Urinary bladder (tissue), 4 donors: Measurements from ENCODE around the gene LAS1L. TPM values are rescaled to one million over a fixed set of nuclear protein-coding genes. Genes with fewer than 3 reads are reported as not detected.
"Not testable (repeated sequence)": the region's sequence is repeated elsewhere in the genome, so short reads cannot be mapped to it uniquely, and the experiment has no call there.

Experiments
- DNase-seq: peaks from one replicate; pipeline ENCODE4 v3.0.0-alpha.2; 2015; ENCODE audit errors: extremely low spot score
- H3K27ac ChIP-seq: one replicate; pipeline ENCODE4 v1.5.1; 2013; ENCODE audit warnings: low read depth, mild to moderate bottlenecking, moderate library complexity
- H3K36me3 ChIP-seq: one replicate; pipeline ENCODE4 v1.6.1; 2013; ENCODE audit warnings: mild to moderate bottlenecking, moderate library complexity; ENCODE audit not compliant: insufficient read depth
- H3K4me1 ChIP-seq: one replicate; pipeline ENCODE4 v1.6.1; 2013; ENCODE audit warnings: mild to moderate bottlenecking, moderate library complexity; ENCODE audit not compliant: insufficient read depth
- H3K4me3 ChIP-seq: one replicate; pipeline ENCODE4 v1.5.1; 2013; ENCODE audit warnings: low read depth, low read length
- WGBS: extraction: QIAGEN DNeasy Blood & Tissue Kit; methylation state at CpG from one replicate; pipeline ENCODE4 v1.1.7; 2013; 5-methylcytosine and 5-hydroxymethylcytosine counted together
- polyA plus RNA-seq: library from polyadenylated mRNA; stranded (reverse); fragments of 200-250 nt; gene quantifications from one replicate; pipeline ENCODE4 v1.2.3, GENCODE V29; 2013
- total RNA-seq: library from RNA; depleted of rRNA; stranded (reverse); fragments of >200 nt; gene quantifications from one replicate; pipeline ENCODE4 v1.2.3, GENCODE V29; 2014
- donor health status: healthy with polysubstance abuse.
- donor health status: healthy.

The LAS1L gene
- total and polyA plus RNA-seq, 2 donors: 12.6 to 28.9 TPM

DNA sequence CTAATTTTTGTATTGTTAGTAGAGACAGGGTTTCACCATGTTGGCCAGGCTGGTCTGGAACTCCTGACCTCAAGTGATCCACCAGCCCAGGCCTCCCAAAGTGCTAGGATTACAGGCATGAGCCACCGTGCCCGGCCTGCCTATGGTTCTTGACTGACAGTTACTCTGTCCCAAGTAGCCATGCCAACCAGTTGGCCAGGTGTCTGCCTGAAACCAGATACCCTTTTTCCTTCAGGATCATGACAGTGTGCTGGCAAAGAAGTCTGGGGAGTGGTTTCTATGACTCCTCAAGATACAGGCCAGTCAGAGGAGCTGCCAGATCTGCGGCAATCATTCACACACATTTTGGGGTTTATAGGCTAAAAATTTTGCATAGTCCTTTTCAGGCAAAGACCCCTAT lies 1.7 kb upstream of the LAS1L start:
- Histone ChIP-seq H3K4me3 (no peak overlapping the region), H3K4me1 (no peaks in the 10 kb centered on the region), H3K27ac (no peak overlapping the region), H3K36me3 (no peaks in the 10 kb centered on the region)
- WGBS: 92% methylated on average over 3 of the region's 3 CpGs
- no peak for DNase-seq

- H3K36me3 ChIP-seq: no peaks in the 10 kb centered on the region
- H3K27ac ChIP-seq: no peak overlapping the region
- no peak overlapping the region for H3K4me3 ChIP-seq
- no peak for DNase-seq
- no peaks in the 10 kb centered on the region for H3K4me1 ChIP-seq
- WGBS: 91% methylated on average over 3 of the region's 3 CpGs
Observed at GRCh38 chrX:65532016-65532415, 2.6 kb downstream of the LAS1L start.

DNA sequence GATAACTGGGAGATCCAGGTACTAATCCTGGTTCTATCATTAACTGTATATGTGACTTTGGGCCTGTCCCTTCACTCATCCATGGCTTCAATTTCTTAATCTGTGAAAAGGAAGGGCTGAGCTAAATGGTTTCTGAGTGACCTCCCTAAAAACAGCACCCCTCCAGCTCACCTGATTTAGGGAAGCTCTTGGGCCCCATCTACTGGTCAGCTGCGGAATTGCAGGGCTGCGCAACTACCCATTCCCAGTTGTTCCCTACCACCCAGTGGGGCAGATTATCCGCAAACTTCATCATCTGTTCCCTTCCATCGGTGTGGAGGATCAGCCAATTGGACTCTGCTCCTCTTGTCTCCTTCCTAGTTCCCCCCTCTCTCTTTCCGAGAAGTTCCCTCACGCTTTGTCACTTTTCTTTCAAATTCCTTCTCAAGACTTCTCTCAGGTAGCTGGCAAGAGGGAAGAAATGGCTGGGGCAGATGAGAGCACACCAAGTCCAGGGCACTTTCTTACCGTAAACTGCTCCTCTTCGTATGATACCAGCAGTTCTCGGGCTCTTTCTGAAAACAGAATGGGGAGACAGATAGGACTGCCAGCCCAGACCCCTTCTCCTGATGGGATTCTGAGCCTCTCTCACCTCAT lies 5.8 kb downstream of the LAS1L start:
- 52% methylated on average over 9 of the region's 9 CpGs for WGBS
- Histone ChIP-seq H3K4me3 (no peak overlapping the region), H3K36me3 (no peaks in the 10 kb centered on the region), H3K27ac (no peak overlapping the region), H3K4me1 (no peaks in the 10 kb centered on the region)
- DNase-seq: peak; percentile 0

DNA sequence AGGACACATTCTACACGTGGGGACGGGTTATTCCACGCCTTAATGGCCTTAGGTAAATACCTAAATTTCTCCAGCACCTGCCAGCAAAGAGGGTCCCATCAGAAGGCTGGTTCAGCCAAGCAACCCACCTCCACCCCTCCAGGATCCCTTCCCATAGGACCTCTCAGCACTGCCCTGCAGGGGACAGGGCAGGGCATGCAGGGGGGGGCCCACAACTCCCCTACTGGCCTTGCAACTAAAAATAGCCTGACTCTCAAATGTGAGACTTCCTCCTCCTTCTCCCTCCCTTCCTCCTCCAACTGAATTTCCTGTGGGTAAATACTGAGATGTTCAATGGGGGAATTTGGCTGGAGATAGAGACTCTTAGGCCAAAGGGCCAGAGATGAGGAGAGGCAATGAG lies 6.3 kb downstream of the LAS1L start:
- 68% methylated on average over 3 of the region's 3 CpGs for WGBS
- no peaks in the 10 kb centered on the region for H3K36me3 ChIP-seq
- H3K27ac ChIP-seq: no peak overlapping the region
- no peaks in the 10 kb centered on the region for H3K4me1 ChIP-seq
- no peak for DNase-seq
- no peak overlapping the region for H3K4me3 ChIP-seq

- no peak for DNase-seq
- no peaks in the 10 kb centered on the region for H3K4me1 ChIP-seq
- H3K27ac ChIP-seq: no peak overlapping the region
- H3K4me3 ChIP-seq: no peak overlapping the region
- H3K36me3 ChIP-seq: peaks cover 4% of the 10 kb centered on the region
- 92% methylated on average over 9 of the region's 9 CpGs for whole genome bisulfite sequencing
Observed at GRCh38 chrX:65524139-65524538, 10.4 kb downstream of the LAS1L start.

DNA sequence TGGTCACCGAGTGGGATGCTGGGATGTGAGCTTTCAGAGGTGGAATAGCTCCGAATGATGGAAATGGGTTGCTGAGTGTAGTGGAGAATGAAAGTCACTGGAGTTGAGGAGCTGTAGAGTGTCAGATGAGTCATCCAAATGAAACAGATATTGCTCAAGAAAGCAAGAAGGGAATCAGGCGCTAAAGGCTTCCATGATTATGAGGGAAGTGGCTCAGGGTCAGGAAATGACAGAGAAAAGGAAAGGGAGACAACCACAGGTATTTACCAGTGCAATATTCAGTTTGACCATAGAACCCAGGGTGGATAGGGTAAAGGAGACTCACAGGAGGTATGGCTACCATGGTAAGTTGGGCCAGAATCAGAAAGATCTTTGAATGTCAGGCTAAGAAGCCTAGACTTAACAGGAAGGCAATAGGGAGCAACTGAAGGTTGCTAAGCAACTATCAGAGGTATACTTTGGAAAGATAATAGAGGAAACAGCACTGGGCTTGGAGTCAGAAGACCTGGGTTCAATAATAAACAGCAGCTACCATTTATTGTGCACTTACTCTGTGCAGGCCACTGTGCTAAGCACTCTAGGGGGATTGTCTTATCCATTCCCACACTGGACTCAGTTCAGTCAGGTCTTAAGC lies 11.7 kb downstream of the LAS1L start:
- whole genome bisulfite sequencing: 90% methylated on average over 3 of the region's 3 CpGs
- Histone ChIP-seq H3K27ac (no peak overlapping the region), H3K4me1 (no peaks in the 10 kb centered on the region), H3K36me3 (peaks cover 4% of the 10 kb centered on the region), H3K4me3 (no peak overlapping the region)
- DNase-seq: no peak

GRCh38 chrX:65519530-65519929 lies 15.1 kb downstream of the LAS1L start:
- whole genome bisulfite sequencing: 84% methylated on average over 4 of the region's 6 CpGs
- not testable (repeated sequence) for H3K4me1 ChIP-seq, H3K36me3 ChIP-seq, H3K4me3 ChIP-seq, DNase-seq, H3K27ac ChIP-seq

DNA sequence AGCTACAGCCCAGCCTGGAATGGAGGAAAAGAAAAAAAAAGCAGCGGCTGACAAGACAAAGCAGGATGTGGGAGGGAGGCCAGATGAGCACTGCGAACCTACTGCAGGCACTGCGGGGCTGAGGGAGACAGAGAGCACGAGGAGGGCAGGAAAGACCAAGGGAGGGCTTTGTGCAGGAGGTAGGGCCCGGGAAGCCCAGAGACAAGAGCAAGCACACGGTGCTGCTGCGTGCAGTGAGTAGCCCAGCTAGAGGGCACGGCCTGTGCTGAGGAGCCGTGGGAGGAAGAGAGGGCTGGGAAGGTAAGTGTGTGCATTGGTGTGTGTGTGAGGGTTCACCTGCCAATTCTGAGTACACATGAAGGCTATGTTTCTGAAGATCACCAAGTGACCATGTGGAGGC lies 15.6 kb downstream of the LAS1L start:
- not testable (repeated sequence) for H3K4me3 ChIP-seq, H3K27ac ChIP-seq, H3K4me1 ChIP-seq, DNase-seq, H3K36me3 ChIP-seq
- 56% methylated on average over 4 of the region's 9 CpGs for WGBS

- H3K27ac ChIP-seq: no peak overlapping the region
- H3K4me3 ChIP-seq: no peak overlapping the region
- no peaks in the 10 kb centered on the region for H3K4me1 ChIP-seq
- WGBS: 95% methylated on average over 3 of the region's 3 CpGs
- no peak for DNase-seq
- H3K36me3 ChIP-seq: peaks cover 6% of the 10 kb centered on the region
Observed at GRCh38 chrX:65517923-65518322, 16.7 kb downstream of the LAS1L start.

GRCh38 chrX:65516756-65517155 lies 17.8 kb downstream of the LAS1L start:
- Histone ChIP-seq H3K4me1 (no peaks in the 10 kb centered on the region), H3K36me3 (peaks cover 3% of the 10 kb centered on the region)
- WGBS: 86% methylated on average over 3 of the region's 3 CpGs

DNA sequence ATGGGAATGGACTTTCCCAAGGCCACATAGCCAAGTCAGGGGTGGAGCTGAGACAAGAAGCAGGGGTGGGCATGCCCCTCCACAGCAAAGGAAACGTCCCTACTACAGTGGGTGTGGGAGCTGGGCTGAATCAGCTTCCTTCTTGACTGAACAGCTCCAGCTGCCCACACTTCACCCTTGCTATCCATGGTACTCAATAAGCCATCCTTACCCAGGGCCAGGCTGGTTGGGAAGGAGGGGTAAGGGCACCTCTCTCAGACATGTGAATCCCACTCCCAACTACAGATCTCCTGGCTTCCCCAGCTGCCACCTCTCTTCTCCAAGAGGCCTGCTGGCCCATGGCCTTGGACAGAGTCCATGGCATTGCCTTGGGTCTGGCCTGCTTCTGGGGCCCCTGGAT lies 21.0 kb downstream of the LAS1L start:
- DNase-seq: no peak
- peaks cover 1% of the 10 kb centered on the region for H3K36me3 ChIP-seq
- H3K4me3 ChIP-seq: no peak overlapping the region
- H3K4me1 ChIP-seq: no peaks in the 10 kb centered on the region
- H3K27ac ChIP-seq: no peak overlapping the region
- 25% methylated on average over 1 of the region's 1 CpG for WGBS

More at GRCh38 chrX:65516756-65517155, 17.8 kb downstream of the LAS1L start:
- no peak overlapping the region for H3K27ac ChIP-seq
- no peak for DNase-seq
- H3K4me3 ChIP-seq: no peak overlapping the region

DNA sequence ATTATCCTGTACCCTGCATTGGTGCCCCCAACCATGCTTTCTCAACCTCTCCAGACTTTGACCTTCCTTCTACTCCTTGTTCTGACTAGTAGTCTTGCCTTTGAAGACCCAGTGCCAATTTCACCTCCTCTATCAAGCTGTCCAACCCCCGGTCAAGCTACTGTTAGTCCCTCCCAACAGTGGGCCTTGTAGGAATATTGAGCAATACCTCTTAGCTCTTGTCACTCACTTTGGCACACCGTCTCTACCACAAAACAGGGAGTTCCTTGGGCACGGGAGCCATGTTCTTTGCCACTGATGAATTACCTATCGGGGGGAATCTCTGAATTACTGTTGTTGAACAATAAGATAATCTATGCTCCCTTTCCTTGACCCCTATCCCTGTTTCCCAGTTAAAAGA lies 25.2 kb downstream of the LAS1L start:
- no peaks in the 10 kb centered on the region for H3K4me1 ChIP-seq
- H3K36me3 ChIP-seq: peaks cover 1% of the 10 kb centered on the region
- H3K27ac ChIP-seq: no peak overlapping the region
- DNase-seq: no peak
- 95% methylated on average over 4 of the region's 4 CpGs for WGBS
- H3K4me3 ChIP-seq: no peak overlapping the region

DNA sequence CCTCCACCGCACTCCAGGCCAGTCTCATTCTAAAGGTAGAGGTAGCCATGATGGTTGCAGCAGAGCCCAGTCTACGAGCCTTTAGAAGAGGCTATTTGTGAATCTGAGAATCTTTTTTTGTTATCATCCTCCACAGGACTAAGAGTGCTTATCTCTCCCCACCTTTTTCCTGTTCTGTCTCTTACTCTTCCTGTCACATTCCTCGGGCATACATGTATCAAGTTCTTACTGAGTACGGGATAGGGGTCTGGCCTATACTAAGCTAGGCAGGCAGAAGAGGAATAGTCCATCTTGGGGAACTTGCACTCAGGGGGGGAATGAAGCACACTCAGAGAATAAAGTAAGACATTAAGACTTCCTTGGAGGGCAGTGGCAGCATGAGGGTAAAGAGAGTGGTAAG lies 25.7 kb downstream of the LAS1L start:
- Histone ChIP-seq H3K27ac (no peak overlapping the region), H3K36me3 (peaks cover 1% of the 10 kb centered on the region), H3K4me3 (no peak overlapping the region), H3K4me1 (no peaks in the 10 kb centered on the region)
- DNase-seq: no peak
- WGBS: 75% methylated on average over 4 of the region's 4 CpGs

GRCh38 chrX:65502618-65503017 lies 32.0 kb downstream of the LAS1L start:
- no peak overlapping the region for H3K4me3 ChIP-seq
- H3K4me1 ChIP-seq: no peaks in the 10 kb centered on the region
- WGBS: 95% methylated on average over 11 of the region's 11 CpGs
- DNase-seq: no peak
- H3K27ac ChIP-seq: no peak overlapping the region
- no peaks in the 10 kb centered on the region for H3K36me3 ChIP-seq
